Measurements from ENCODE around the gene NME7.

- TF ChIP-seq, protein P1, sequence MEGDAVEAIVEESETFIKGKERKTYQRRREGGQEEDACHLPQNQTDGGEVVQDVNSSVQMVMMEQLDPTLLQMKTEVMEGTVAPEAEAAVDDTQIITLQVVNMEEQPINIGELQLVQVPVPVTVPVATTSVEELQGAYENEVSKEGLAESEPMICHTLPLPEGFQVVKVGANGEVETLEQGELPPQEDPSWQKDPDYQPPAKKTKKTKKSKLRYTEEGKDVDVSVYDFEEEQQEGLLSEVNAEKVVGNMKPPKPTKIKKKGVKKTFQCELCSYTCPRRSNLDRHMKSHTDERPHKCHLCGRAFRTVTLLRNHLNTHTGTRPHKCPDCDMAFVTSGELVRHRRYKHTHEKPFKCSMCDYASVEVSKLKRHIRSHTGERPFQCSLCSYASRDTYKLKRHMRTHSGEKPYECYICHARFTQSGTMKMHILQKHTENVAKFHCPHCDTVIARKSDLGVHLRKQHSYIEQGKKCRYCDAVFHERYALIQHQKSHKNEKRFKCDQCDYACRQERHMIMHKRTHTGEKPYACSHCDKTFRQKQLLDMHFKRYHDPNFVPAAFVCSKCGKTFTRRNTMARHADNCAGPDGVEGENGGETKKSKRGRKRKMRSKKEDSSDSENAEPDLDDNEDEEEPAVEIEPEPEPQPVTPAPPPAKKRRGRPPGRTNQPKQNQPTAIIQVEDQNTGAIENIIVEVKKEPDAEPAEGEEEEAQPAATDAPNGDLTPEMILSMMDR (IDR thresholded peaks at IDR 0.05), result no peak
- TF ChIP-seq EZH2phosphoT487 (IDR thresholded peaks at IDR 0.05), result no peak
Observed at GRCh38 chr1:169235568-169235967, 132.0 kb downstream of the NME7 start.
